NK-92 (cell line): ENCODE results near the gene HERC3.
A peak's percentile ranks its signal among the peaks of the same experiment; 100 is the strongest.

Source experiments
- DNase-seq: peaks from one replicate; lab custom pipeline; 2025; ENCODE audit not compliant: unreplicated experiment; lab: John Stamatoyannopoulos, UW

The HERC3 gene

GRCh38 chr4:88591787-88592599, at the start of gene HERC3:
HERC3 (plus strand) TSS chr4:88592480; CDS start chr4:88605824, 13,344 bp downstream.
- DNase-seq = peak; percentile 47

- no peak for DNase-seq
Observed at GRCh38 chr4:88549815-88550214, 42.5 kb upstream of the HERC3 start.

- no peak for DNase-seq
Observed at GRCh38 chr4:88567591-88567990, 24.7 kb upstream of the HERC3 start.

- DNase-seq = no peak
Observed at GRCh38 chr4:88570001-88570400, 22.3 kb upstream of the HERC3 start.

- DNase-seq = no peak
Observed at GRCh38 chr4:88573276-88573980, 18.9 kb upstream of the HERC3 start.

GRCh38 chr4:88573995-88574394, 18.3 kb upstream of the HERC3 start:
- no peak for DNase-seq

- DNase-seq = no peak
Observed at GRCh38 chr4:88575186-88575585, 17.1 kb upstream of the HERC3 start.

- no peak for DNase-seq
Observed at GRCh38 chr4:88582493-88582892, 9.8 kb upstream of the HERC3 start.

- no peak for DNase-seq
Observed at GRCh38 chr4:88583631-88584470, 8.4 kb upstream of the HERC3 start.

GRCh38 chr4:88584471-88584900, 7.8 kb upstream of the HERC3 start:
- DNase-seq = no peak

GRCh38 chr4:88585917-88586316, 6.4 kb upstream of the HERC3 start:
- no peak for DNase-seq

GRCh38 chr4:88587306-88587705, 5.0 kb upstream of the HERC3 start:
- DNase-seq = no peak

- no peak for DNase-seq
Observed at GRCh38 chr4:88592600-88593448, 544 bp downstream of the HERC3 start.

GRCh38 chr4:88597970-88598660, 5.8 kb downstream of the HERC3 start:
- no peak for DNase-seq

- no peak for DNase-seq
Observed at GRCh38 chr4:88599298-88599697, 7.0 kb downstream of the HERC3 start.

GRCh38 chr4:88599714-88600113, 7.4 kb downstream of the HERC3 start:
- no peak for DNase-seq

GRCh38 chr4:88600176-88600838, 8.0 kb downstream of the HERC3 start:
- DNase-seq = no peak

- no peak for DNase-seq
Observed at GRCh38 chr4:88604978-88605678, 12.8 kb downstream of the HERC3 start.

GRCh38 chr4:88605736-88606135, 13.5 kb downstream of the HERC3 start:
- no peak for DNase-seq
